Central memory CD8-positive, alpha-beta T cell (primary cell): ENCODE measurements around the gene TRMT1L.
A peak's percentile ranks its signal among the peaks of the same experiment; 100 is the strongest.

Source experiments
- ATAC-seq: fragments of 150-1000 bp; cut with Tn5 transposase; replicated peaks from 2 replicates; pipeline ENCODE4 v1.10.0; 2022; ENCODE audit warnings: mild to moderate bottlenecking, moderate FRiP score, moderate number of reproducible peaks; ENCODE audit not compliant: poor library complexity, severe bottlenecking; ENCODE audit errors: extremely low read depth
- DNase-seq, 2 donors: peaks; one replicate each; pipeline ENCODE4 v3.0.0; 2021; ENCODE audit warnings: low spot score in 2 of 2
- H3K27ac Mint-ChIP-seq: one replicate; pipeline ENCODE4 v1.8.0; 2022; ENCODE audit warnings: low read depth, mild to moderate bottlenecking, moderate library complexity, mixed read lengths
- H3K27me3 Mint-ChIP-seq: one replicate; pipeline ENCODE4 v1.8.0; 2022; ENCODE audit warnings: mixed read lengths
- H3K36me3 Mint-ChIP-seq: one replicate; pipeline ENCODE4 v1.8.0; 2022; ENCODE audit warnings: mild to moderate bottlenecking, moderate library complexity, mixed read lengths; ENCODE audit not compliant: insufficient read depth
- H3K4me1 Mint-ChIP-seq: one replicate; pipeline ENCODE4 v1.8.0; 2022; ENCODE audit warnings: mixed read lengths
- H3K4me3 Mint-ChIP-seq: one replicate; pipeline ENCODE4 v1.8.0; 2022; ENCODE audit warnings: mild to moderate bottlenecking, moderate library complexity, mixed read lengths
- H3K9me3 Mint-ChIP-seq: one replicate; pipeline ENCODE4 v1.8.0; 2022; ENCODE audit warnings: mixed read lengths

The TRMT1L gene

DNA sequence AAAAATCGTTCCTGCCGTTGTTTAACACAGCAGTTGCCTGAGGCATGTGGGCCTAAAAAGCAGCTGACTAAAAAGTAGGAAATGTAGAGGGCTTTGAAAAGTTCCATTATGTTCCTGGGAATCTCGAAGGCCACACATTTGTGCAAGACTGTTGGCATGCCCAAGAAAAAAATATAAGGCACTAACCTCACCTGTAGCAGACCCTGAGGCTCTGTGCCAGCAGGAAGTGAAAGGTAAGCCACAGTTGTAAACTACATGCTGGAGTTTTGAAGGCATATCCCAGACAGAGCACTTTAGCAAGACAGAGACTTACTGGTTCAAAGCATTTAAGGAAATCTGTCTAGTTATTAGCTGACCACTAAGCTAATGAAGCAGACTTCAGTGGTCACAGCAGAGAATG, 52.7 kb downstream of the TRMT1L start:
- no peaks in the 10 kb centered on the region for H3K27me3 Mint-ChIP-seq
- H3K9me3 Mint-ChIP-seq = peaks cover under 1% of the 10 kb centered on the region
- H3K4me3 Mint-ChIP-seq = no peak overlapping the region
- H3K27ac Mint-ChIP-seq = no peak overlapping the region
- H3K4me1 Mint-ChIP-seq = no peaks in the 10 kb centered on the region
- H3K36me3 Mint-ChIP-seq = peaks cover 23% of the 10 kb centered on the region
- ATAC-seq (no peak), DNase-seq (no peak)

DNA sequence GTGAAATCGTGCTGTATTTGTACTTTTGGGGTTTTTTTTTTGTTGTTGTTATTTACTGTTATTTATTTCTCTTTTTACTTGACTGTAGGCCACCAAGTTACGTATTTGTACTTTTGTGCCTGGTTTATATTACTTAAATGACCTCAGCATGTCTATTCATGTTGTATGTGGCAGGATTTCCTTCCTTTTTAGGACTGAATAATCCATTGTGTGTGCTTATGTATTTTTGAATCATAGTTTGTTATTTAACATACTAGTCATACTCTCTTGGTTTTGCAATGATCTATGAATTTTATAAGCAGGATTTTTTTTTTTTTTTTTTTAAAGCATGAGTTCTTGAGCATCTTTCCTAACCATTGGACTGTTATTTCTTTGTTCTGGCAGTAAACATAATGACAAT, 60.2 kb downstream of the TRMT1L start:
- Mint-ChIP-seq H3K36me3 (peaks cover 55% of the 10 kb centered on the region), H3K4me3 (no peak overlapping the region), H3K4me1 (no peaks in the 10 kb centered on the region), H3K9me3 (no peaks in the 10 kb centered on the region), H3K27me3 (no peaks in the 10 kb centered on the region), H3K27ac (peak overlapping the region; percentile 60)
- no peak for ATAC-seq
- DNase-seq = no peak

DNA sequence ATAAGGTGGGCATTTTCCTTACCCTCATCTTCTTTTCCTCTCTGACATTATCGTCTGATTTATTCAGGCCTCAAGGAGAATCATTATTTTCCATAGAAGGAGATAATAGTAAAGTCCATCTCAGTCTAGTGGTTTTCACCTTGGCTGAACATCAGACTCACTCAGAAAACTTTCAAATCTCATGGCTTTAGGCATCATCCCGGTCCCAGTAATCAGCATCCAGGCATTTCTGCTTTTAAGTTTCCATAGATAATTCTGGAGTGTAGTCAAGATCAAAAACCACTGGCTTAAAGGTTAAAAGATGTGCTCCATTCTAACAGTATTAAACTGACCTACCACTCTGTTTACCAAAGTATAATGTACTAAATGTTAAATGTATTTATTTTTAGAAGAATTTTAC, 62.0 kb downstream of the TRMT1L start:
- no peaks in the 10 kb centered on the region for H3K27me3 Mint-ChIP-seq
- ATAC-seq (no peak), DNase-seq (no peak)
- H3K36me3 Mint-ChIP-seq = peaks cover 45% of the 10 kb centered on the region
- no peaks in the 10 kb centered on the region for H3K9me3 Mint-ChIP-seq
- H3K4me3 Mint-ChIP-seq = no peak overlapping the region
- no peak overlapping the region for H3K27ac Mint-ChIP-seq
- no peaks in the 10 kb centered on the region for H3K4me1 Mint-ChIP-seq

DNA sequence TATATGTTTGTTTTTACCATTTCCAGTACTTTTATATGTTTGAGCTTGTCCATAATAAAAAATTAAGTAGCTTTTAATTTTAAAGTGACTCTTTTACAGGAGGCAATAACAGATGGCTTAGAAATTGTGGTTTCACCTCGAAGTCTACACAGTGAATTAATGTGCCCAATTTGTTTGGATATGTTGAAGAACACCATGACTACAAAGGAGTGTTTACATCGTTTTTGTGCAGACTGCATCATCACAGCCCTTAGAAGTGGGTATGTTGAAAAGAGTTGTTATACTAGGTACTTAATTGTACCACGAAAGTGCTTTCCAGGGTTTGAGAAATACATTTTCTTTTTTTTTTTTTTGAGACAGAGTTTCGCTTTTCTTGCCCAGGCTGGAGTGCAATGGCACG, 65.3 kb downstream of the TRMT1L start:
- Mint-ChIP-seq H3K27ac (no peak overlapping the region), H3K4me1 (peaks cover under 1% of the 10 kb centered on the region), H3K4me3 (no peak overlapping the region), H3K27me3 (no peaks in the 10 kb centered on the region), H3K36me3 (peaks cover 38% of the 10 kb centered on the region), H3K9me3 (no peaks in the 10 kb centered on the region)
- DNase-seq (no peak), ATAC-seq (no peak)

DNA sequence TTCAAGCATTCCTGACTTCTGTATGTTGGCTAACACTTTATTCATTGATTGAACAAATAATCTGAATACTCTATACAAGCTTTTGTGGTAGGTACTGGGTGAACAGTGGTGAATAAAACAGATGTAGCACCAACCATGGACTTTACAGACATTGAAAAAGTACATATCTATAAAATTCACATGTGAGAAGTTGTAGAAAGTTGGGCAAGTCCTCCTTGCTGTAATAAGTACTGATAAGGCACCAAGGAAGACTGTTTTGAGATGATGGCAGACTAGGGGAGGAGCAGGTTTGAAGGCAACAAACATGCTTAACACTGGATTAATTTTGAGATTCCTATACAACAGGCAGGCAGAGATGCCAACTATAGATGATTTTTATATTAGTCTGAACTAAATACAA, 69.0 kb downstream of the TRMT1L start:
- H3K27ac Mint-ChIP-seq = no peak overlapping the region
- H3K27me3 Mint-ChIP-seq = no peaks in the 10 kb centered on the region
- no peak for ATAC-seq
- no peak overlapping the region for H3K4me3 Mint-ChIP-seq
- H3K36me3 Mint-ChIP-seq = peaks cover 21% of the 10 kb centered on the region
- peaks cover 28% of the 10 kb centered on the region for H3K4me1 Mint-ChIP-seq
- no peak for DNase-seq
- H3K9me3 Mint-ChIP-seq = no peaks in the 10 kb centered on the region

DNA sequence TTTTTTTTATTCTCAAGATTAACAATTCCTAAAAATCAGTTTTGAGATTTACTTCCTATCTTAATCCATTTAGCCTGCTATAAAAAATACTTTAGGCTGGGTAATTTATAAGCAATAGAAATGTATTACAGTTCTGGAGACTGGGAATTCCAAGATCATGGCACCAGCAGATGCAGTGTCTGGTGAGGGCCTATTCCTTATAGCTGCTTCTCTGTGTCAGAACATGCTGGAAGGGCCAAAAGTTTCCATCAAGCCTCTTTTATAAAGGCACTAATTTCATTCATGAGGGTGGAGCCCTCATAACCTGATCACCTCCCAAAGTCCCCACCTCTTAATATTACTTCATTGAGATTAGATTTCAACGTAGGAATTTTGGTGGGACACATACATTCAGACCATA, 69.7 kb downstream of the TRMT1L start:
- no peaks in the 10 kb centered on the region for H3K27me3 Mint-ChIP-seq
- no peak overlapping the region for H3K4me3 Mint-ChIP-seq
- ATAC-seq (no peak), DNase-seq (no peak)
- H3K4me1 Mint-ChIP-seq = peaks cover 28% of the 10 kb centered on the region
- H3K27ac Mint-ChIP-seq = no peak overlapping the region
- H3K9me3 Mint-ChIP-seq = no peaks in the 10 kb centered on the region
- peaks cover 19% of the 10 kb centered on the region for H3K36me3 Mint-ChIP-seq

DNA sequence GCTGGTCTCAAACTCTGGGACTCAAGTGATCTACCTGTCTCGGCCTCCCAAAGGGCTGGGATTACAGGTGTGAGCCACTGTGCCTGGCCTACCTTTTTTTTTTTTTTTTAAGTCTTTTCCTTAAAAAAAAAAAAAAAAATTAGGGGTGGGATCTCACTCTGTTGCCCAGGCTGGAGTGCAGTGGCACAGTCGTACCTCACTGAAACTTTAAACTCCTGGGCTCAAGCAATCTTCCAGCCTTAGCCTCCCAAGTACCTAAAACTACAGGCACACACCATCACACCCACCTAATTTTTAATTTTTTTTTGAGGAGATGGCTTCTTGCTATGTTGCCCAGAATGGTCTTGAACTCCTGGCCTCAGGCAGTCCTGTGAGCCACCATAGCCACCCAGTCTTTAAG, 72.9 kb downstream of the TRMT1L start:
- Mint-ChIP-seq H3K27ac (peak overlapping the region; percentile 32), H3K4me1 (peaks cover 40% of the 10 kb centered on the region), H3K4me3 (no peak overlapping the region), H3K27me3 (no peaks in the 10 kb centered on the region), H3K36me3 (peaks cover 8% of the 10 kb centered on the region), H3K9me3 (no peaks in the 10 kb centered on the region)
- DNase-seq (no peak), ATAC-seq (no peak)

DNA sequence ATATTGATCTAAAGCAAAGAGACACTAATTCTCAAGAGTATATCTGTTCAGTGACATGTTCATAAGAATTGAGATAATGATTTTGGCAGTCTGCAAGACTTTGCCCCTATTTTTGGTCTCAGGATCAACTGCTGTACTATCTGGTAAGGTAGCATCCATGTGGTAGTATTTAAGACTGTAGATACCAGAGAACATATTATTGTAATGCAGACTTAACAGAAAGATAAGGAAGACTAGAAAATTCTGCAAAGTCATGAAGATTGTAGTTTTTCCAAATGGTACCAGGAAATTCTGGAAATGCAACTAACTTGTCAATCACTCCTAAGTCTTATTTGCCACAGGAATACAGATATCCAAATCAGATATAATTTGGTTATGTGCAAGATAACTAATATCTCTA, 76.3 kb downstream of the TRMT1L start:
- Mint-ChIP-seq H3K4me3 (no peak overlapping the region), H3K27me3 (no peaks in the 10 kb centered on the region), H3K36me3 (peaks cover 1% of the 10 kb centered on the region), H3K9me3 (no peaks in the 10 kb centered on the region), H3K4me1 (peaks cover 49% of the 10 kb centered on the region), H3K27ac (no peak overlapping the region)
- DNase-seq = no peak
- no peak for ATAC-seq

DNA sequence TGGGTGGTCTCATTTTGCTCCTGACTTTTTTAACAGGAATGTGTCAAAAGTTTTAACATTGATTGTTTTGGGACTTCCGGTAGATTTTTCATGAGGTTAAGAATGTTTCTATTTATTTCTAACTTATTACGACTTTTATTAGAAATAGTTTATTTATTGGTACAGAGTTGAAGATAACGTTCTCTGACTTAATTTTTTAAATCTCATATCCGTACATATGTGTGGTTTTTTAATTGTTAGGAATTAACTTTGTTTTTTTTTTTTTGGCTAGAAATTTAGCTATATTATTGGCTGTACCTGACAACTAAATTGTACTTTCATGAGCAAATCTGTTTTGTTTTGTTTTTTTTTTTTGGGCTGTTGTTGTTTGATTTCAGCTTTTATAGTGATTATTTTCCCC, 79.4 kb downstream of the TRMT1L start:
- Mint-ChIP-seq H3K4me3 (no peak overlapping the region), H3K27me3 (no peaks in the 10 kb centered on the region), H3K9me3 (no peaks in the 10 kb centered on the region), H3K36me3 (peaks cover 1% of the 10 kb centered on the region), H3K27ac (no peak overlapping the region), H3K4me1 (peaks cover 52% of the 10 kb centered on the region)
- ATAC-seq (no peak), DNase-seq (no peak)

DNA sequence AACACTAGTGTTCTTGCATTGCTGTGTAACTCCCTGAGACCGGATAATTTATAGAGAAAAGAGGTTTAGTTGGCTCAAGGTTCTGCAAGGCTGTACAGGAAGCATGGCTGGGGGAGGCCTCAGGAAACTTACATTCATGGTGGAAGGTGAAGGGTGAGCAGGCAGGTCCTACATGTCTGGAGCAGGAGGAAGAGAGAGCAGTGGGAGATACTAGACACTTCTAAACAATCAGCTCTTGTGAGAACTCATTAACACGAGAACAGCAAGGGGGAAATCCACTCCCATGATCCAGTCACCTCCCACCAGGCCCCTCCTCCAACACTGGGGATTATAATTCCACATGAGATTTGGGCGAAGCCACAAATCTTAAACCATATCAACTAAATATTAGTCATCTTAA, 81.3 kb downstream of the TRMT1L start:
- ATAC-seq (no peak), DNase-seq (no peak)
- Mint-ChIP-seq H3K4me1 (peaks cover 64% of the 10 kb centered on the region), H3K27ac (no peak overlapping the region), H3K4me3 (no peak overlapping the region), H3K36me3 (peaks cover 1% of the 10 kb centered on the region), H3K9me3 (no peaks in the 10 kb centered on the region), H3K27me3 (no peaks in the 10 kb centered on the region)

DNA sequence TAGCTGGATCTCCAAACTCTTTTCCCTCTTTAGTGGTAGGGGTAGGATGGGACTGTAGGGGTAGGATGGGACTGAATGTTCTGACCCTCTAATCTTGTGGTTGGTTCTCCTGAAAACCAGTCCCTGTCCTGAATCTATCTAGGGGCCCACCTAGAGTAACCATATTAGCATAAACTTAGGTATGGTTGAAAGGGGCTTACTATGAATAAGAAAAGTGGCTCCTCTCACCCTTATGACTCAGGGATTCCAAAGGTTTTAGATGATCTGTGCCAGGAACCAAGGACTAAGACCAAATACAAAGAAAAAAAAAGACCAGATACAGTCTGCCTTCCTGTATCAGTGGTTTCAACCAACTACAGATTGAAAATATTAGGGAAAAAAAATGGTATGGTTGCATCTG, 82.4 kb downstream of the TRMT1L start:
- ATAC-seq = no peak
- DNase-seq = no peak
- Mint-ChIP-seq H3K27ac (no peak overlapping the region), H3K36me3 (peaks cover 1% of the 10 kb centered on the region), H3K27me3 (no peaks in the 10 kb centered on the region), H3K4me1 (peaks cover 58% of the 10 kb centered on the region), H3K4me3 (no peak overlapping the region), H3K9me3 (no peaks in the 10 kb centered on the region)

DNA sequence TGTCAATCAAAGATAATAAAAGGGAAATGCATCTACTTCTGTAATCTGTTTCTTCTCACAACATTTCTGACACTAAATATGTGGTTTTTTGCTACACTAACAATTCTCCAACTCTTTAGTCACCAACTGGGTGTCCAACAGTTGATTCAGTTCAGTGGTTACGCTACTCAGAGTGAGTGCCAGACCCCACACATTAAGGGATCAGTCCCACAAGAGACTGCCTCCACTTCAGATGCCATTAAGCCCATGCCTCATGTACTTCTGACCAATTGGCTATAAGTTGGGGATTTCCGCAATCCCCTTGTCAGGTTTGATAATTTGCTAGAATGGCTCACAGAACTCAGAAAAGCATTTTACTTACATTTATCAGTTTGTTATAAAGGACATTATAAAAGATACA, 83.0 kb downstream of the TRMT1L start:
- no peak overlapping the region for H3K27ac Mint-ChIP-seq

DNA sequence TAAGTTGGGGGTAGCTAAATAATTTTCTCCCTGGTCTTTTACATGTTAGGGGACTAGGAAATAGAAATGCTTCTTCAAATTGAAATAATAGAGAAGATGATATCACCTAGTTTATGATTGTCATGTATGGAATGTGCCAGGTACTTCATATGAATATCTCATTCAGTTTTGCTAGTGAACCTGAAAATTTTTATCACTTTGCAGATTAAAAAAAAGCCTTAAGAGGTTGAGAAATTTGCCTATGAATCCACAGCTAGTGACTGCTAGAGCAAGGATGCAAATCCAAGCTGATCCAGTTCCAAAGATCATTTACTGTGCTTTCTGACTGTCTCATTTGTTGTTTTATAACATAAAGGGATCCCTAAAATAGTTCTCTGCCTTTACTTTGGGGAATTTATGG, 86.7 kb downstream of the TRMT1L start:
- no peak for ATAC-seq
- DNase-seq = no peak
- Mint-ChIP-seq H3K9me3 (no peaks in the 10 kb centered on the region), H3K27ac (no peak overlapping the region), H3K4me1 (peaks cover 66% of the 10 kb centered on the region), H3K27me3 (no peaks in the 10 kb centered on the region), H3K36me3 (no peaks in the 10 kb centered on the region), H3K4me3 (no peak overlapping the region)

More for the DNA sequence above, 83.0 kb downstream of the TRMT1L start:
- ATAC-seq = no peak
- Mint-ChIP-seq H3K4me1 (peaks cover 58% of the 10 kb centered on the region), H3K4me3 (no peak overlapping the region), H3K27me3 (no peaks in the 10 kb centered on the region), H3K36me3 (peaks cover 1% of the 10 kb centered on the region), H3K9me3 (no peaks in the 10 kb centered on the region)
- DNase-seq = no peak

DNA sequence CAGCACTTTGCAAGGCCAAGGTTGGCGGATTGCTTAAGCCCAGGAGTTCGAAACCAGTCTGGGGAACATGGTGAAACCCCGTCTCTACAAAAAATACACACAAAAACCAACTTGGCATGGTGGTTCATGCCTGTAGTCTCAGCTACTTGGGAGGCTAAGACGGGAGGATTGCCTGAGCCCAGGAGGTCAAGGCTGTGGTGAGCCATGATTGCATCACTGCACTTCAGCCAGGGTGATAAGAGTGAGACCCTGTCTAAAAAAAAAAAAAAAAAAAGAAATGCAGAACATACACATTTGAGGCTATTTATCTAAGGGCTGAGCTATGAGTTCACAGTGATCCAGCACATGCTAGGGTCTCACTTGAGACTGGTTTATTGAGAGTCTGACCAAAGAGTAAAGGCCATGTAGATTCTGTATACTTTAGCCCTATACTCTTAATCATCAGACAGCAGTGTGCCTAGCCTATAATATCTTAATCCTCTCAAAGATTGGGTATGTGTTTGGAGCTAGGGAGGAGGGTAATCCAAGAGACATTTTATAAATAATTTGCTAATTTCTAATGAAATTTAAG, 87.5 kb downstream of the TRMT1L start:
- Mint-ChIP-seq H3K36me3 (no peaks in the 10 kb centered on the region), H3K27me3 (no peaks in the 10 kb centered on the region), H3K27ac (no peak overlapping the region), H3K4me1 (peaks cover 59% of the 10 kb centered on the region), H3K9me3 (no peaks in the 10 kb centered on the region), H3K4me3 (no peak overlapping the region)
- no peak for ATAC-seq
- no peak for DNase-seq
